ENCODE results near the gene BAIAP3.
"Not testable (repeated sequence)": the region's sequence is repeated elsewhere in the genome, so short reads cannot be mapped to it uniquely, and the experiment has no call there.

Gene BAIAP3

GRCh38 chr16:1333149-1333812 lies at the start of gene BAIAP3:
TSS of gene BAIAP3 (plus strand) at chr16:1333645. CDS start at chr16:1338550, 4,905 bp downstream.
- no peak for DNase-seq

- no peak for DNase-seq
These were observed 49.3 kb upstream of the BAIAP3 start for GRCh38 chr16:1283996-1284616.

- no peak for DNase-seq
These were observed 47.6 kb upstream of the BAIAP3 start for GRCh38 chr16:1285669-1286512.

- no peak for DNase-seq
These were observed 46.8 kb upstream of the BAIAP3 start for GRCh38 chr16:1286513-1287094.

GRCh38 chr16:1287982-1288670 lies 45.3 kb upstream of the BAIAP3 start:
- no peak for DNase-seq

GRCh38 chr16:1288813-1289476 lies 44.5 kb upstream of the BAIAP3 start:
- no peak for DNase-seq

GRCh38 chr16:1289477-1289866 lies 44.0 kb upstream of the BAIAP3 start:
- DNase-seq = no peak

- DNase-seq = no peak
These were observed 43.4 kb upstream of the BAIAP3 start for GRCh38 chr16:1290063-1290501.

- DNase-seq = no peak
These were observed 42.4 kb upstream of the BAIAP3 start for GRCh38 chr16:1290860-1291575.

GRCh38 chr16:1291576-1291974 lies 41.9 kb upstream of the BAIAP3 start:
- DNase-seq = no peak

GRCh38 chr16:1292208-1292607 lies 41.2 kb upstream of the BAIAP3 start:
- not testable (repeated sequence) for DNase-seq

GRCh38 chr16:1292808-1293207 lies 40.6 kb upstream of the BAIAP3 start:
- not testable (repeated sequence) for DNase-seq

- DNase-seq = no peak
These were observed 39.4 kb upstream of the BAIAP3 start for GRCh38 chr16:1293921-1294656.

GRCh38 chr16:1295465-1295864 lies 38.0 kb upstream of the BAIAP3 start:
- no peak for DNase-seq

- not testable (repeated sequence) for DNase-seq
These were observed 36.8 kb upstream of the BAIAP3 start for GRCh38 chr16:1296688-1297017.

- DNase-seq = no peak
These were observed 36.3 kb upstream of the BAIAP3 start for GRCh38 chr16:1297018-1297696.

- DNase-seq = no peak
These were observed 35.0 kb upstream of the BAIAP3 start for GRCh38 chr16:1298406-1298805.

GRCh38 chr16:1299012-1299867 lies 34.2 kb upstream of the BAIAP3 start:
- no peak for DNase-seq

- no peak for DNase-seq
These were observed 33.6 kb upstream of the BAIAP3 start for GRCh38 chr16:1299868-1300203.

Measured in right hindlimb (tissue), 1 donor.